Measurements from ENCODE around the gene ATRIP.

The ATRIP gene

DNA sequence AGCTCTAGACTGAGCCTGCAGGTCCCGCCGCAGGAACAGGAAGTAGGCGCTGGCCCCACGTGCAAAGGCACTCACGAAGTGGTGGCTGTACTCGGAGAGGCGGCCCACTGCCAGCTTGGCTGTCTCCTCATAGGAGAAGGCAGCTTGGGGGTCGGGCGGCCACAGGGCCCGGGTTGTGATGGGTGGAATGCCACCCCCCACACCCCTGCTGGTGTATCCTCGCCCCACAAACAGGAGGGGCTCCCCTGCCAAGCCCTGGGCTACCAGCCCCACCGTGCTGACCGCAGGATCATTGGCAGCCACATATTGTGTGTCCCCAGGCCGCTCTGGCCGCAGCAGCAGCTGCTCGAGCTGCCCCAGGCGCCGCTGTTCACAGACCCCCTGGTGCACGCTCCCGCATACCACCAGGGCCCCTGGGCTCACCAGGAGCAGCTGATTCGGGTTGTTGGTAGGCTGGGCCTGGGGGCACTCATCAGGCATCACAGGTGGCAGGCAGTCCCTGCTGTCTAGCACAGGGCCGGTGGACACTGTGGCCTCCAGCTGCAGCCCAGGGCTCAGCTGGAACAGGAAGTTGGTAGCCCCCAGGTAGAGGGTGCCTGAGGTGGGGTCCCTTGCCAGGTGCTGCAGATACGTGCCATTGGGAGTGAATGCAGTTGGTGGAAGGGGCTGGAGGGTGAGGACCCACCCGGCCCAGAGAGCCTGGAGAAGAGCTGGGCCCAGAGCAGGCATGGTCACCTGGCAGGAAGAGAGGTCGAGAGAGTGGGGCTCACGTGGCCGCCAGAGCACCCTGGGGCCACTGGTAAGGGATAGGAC, 22.4 kb upstream of the ATRIP start:
- Histone ChIP-seq H3K9me3 (ENCODE audit: control insufficient read depth, low read length) (no peaks in the 10 kb centered on the region), H3K36me3 (ENCODE audit: control insufficient read depth, insufficient read depth, low read length) (peaks cover 19% of the 10 kb centered on the region), H3K4me3 (ENCODE audit: insufficient read depth, low read depth, low read length) (no peak overlapping the region), H3K27me3 (ENCODE audit: control insufficient read depth, insufficient read depth, low read length, poor library complexity, severe bottlenecking) (no peaks in the 10 kb centered on the region), H3K4me1 (ENCODE audit: control insufficient read depth, insufficient read depth, low read length) (peaks cover 38% of the 10 kb centered on the region), H3K27ac (ENCODE audit: insufficient read depth, low read depth, low read length, poor library complexity, severe bottlenecking) (no peak overlapping the region)
- WGBS, 2 experiments: 93% methylated on average over 27 of the region's 27 CpGs

GRCh38 chr3:48425281-48425812, 21.2 kb upstream of the ATRIP start:
- Histone ChIP-seq H3K27ac (ENCODE audit: insufficient read depth, low read depth, low read length, poor library complexity, severe bottlenecking) (no peak overlapping the region), H3K4me1 (ENCODE audit: control insufficient read depth, insufficient read depth, low read length) (peaks cover 43% of the 10 kb centered on the region), H3K4me3 (ENCODE audit: insufficient read depth, low read depth, low read length) (no peak overlapping the region), H3K9me3 (ENCODE audit: control insufficient read depth, low read length) (no peaks in the 10 kb centered on the region), H3K36me3 (ENCODE audit: control insufficient read depth, insufficient read depth, low read length) (peaks cover 19% of the 10 kb centered on the region), H3K27me3 (ENCODE audit: control insufficient read depth, insufficient read depth, low read length, poor library complexity, severe bottlenecking) (no peaks in the 10 kb centered on the region)
- 84% methylated on average over 13 of the region's 13 CpGs for WGBS, 2 experiments

- Histone ChIP-seq H3K27me3 (ENCODE audit: control insufficient read depth, insufficient read depth, low read length, poor library complexity, severe bottlenecking) (no peaks in the 10 kb centered on the region), H3K9me3 (ENCODE audit: control insufficient read depth, low read length) (no peaks in the 10 kb centered on the region), H3K36me3 (ENCODE audit: control insufficient read depth, insufficient read depth, low read length) (peaks cover 16% of the 10 kb centered on the region), H3K27ac (ENCODE audit: insufficient read depth, low read depth, low read length, poor library complexity, severe bottlenecking) (no peak overlapping the region), H3K4me3 (ENCODE audit: insufficient read depth, low read depth, low read length) (no peak overlapping the region), H3K4me1 (ENCODE audit: control insufficient read depth, insufficient read depth, low read length) (peaks cover 45% of the 10 kb centered on the region)
- WGBS, 2 experiments: 88 to 90% methylated on average over 11 of the region's 11 CpGs
Measured at GRCh38 chr3:48426401-48426909, 20.1 kb upstream of the ATRIP start.

DNA sequence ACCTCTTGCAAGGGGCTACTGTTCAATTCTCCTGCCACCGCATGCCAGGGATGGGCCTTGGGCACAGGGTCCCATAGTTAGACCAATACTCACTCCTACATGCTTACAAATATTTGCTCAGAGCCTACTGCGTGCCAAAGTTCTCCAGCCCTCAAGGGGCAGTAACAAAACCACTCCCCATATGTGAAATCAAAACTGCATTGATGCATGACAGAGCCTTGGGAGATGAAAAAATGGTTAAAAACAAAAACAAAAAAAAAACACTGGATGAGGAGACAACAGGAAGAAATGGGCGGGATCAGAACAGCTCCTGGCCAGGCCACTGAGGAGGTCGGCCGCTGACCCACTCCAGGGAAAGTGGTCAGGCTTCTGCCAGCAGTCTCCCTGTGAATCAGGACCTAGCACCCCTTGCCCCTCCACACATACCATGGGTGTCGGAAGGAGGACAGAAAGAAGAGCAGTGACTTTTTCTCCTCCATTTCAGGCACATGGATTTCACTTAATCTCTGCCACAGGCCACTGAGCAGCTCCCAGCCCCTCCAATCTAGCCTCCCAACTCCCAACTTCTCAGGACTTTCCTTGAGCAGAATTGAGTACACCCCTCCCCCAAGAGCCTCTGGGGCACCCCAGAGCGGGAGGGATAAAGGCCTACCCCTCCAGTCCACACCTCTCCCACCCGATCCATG, 19.4 kb upstream of the ATRIP start:
- no peak overlapping the region for H3K27ac ChIP-seq (ENCODE audit: insufficient read depth, low read depth, low read length, poor library complexity, severe bottlenecking)
- WGBS, 2 experiments: 85 to 91% methylated on average over 8 of the region's 8 CpGs
- H3K9me3 ChIP-seq (ENCODE audit: control insufficient read depth, low read length): no peaks in the 10 kb centered on the region
- H3K4me3 ChIP-seq (ENCODE audit: insufficient read depth, low read depth, low read length): peak overlapping the region; percentile 90
- H3K36me3 ChIP-seq (ENCODE audit: control insufficient read depth, insufficient read depth, low read length): peaks cover 21% of the 10 kb centered on the region
- H3K27me3 ChIP-seq (ENCODE audit: control insufficient read depth, insufficient read depth, low read length, poor library complexity, severe bottlenecking): no peaks in the 10 kb centered on the region
- peaks cover 45% of the 10 kb centered on the region for H3K4me1 ChIP-seq (ENCODE audit: control insufficient read depth, insufficient read depth, low read length)

GRCh38 chr3:48427630-48427962, 18.9 kb upstream of the ATRIP start:
- peak overlapping the region; percentile 90 for H3K4me3 ChIP-seq (ENCODE audit: insufficient read depth, low read depth, low read length)
- no peaks in the 10 kb centered on the region for H3K27me3 ChIP-seq (ENCODE audit: control insufficient read depth, insufficient read depth, low read length, poor library complexity, severe bottlenecking)
- WGBS, 2 experiments: 78 to 84% methylated on average over 9 of the region's 9 CpGs
- H3K9me3 ChIP-seq (ENCODE audit: control insufficient read depth, low read length): no peaks in the 10 kb centered on the region
- peaks cover 26% of the 10 kb centered on the region for H3K36me3 ChIP-seq (ENCODE audit: control insufficient read depth, insufficient read depth, low read length)
- peaks cover 45% of the 10 kb centered on the region for H3K4me1 ChIP-seq (ENCODE audit: control insufficient read depth, insufficient read depth, low read length)
- no peak overlapping the region for H3K27ac ChIP-seq (ENCODE audit: insufficient read depth, low read depth, low read length, poor library complexity, severe bottlenecking)

DNA sequence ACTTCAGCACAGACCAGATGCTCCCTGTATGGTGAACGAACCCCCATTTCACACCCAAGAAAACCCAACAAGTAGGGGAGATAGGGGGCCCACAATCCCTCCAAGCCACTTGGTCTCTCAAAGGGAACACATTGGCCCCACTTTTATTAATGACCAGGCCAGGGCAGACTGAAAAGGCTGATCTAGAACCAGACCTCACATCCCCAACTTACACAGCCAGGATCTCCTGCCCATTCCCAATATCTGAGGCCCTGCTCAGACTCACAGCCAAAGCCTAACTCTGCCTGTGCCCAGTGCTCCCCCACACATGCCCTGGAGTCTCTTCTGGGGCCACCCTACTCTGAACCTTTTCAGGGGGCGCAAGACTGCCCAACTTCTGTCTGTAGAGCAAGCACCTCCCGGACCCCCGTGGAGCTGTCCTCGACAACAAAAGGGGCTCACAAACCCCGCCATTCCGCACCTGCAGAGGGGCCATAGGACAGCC, 18.4 kb upstream of the ATRIP start:
- 21 to 29% methylated on average over 7 of the region's 7 CpGs for WGBS, 2 experiments
- Histone ChIP-seq H3K27ac (ENCODE audit: insufficient read depth, low read depth, low read length, poor library complexity, severe bottlenecking) (peak overlapping the region; percentile 1), H3K4me1 (ENCODE audit: control insufficient read depth, insufficient read depth, low read length) (peaks cover 45% of the 10 kb centered on the region), H3K9me3 (ENCODE audit: control insufficient read depth, low read length) (no peaks in the 10 kb centered on the region), H3K4me3 (ENCODE audit: insufficient read depth, low read depth, low read length) (peak overlapping the region; percentile 90), H3K27me3 (ENCODE audit: control insufficient read depth, insufficient read depth, low read length, poor library complexity, severe bottlenecking) (no peaks in the 10 kb centered on the region), H3K36me3 (ENCODE audit: control insufficient read depth, insufficient read depth, low read length) (peaks cover 24% of the 10 kb centered on the region)

DNA sequence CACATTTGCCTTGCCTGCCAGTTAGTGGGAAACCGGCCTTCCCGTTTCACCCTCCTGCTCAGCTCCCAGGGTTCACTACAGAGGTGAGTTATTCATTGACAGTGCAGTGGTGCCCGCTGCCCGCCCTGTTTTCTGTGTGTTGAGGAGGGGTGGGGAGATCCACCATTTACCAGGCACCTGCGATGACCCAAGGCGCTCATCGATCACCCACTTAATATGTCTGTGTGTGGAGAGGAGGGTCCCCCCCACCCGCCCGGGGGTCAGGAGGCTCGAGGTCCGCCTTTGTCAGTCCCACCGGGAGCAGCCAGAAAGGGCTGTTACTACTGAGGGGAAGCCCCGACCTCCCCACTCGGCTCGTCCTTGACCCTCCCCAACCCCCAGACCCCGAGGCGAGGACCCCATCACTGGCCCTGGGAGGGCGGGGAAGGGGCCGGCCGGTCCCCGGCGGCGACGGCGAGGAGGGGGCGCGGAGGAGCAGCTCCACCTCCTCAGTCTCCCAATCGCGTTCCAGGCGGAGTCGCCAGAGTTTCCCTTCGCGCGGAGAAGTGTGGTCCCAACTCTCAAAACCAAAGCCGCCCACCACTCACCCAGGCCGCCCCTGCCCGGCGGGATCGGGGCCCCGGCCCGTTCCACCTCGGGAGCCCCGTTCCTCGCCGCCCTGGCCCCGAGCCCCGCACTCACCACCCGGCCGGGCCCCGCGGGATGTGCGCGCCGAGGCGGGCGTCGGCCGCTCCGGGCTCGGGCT, 17.8 kb upstream of the ATRIP start:
- Histone ChIP-seq H3K27ac (ENCODE audit: insufficient read depth, low read depth, low read length, poor library complexity, severe bottlenecking) (peak overlapping the region; percentile 98), H3K4me3 (ENCODE audit: insufficient read depth, low read depth, low read length) (peak overlapping the region; percentile 90), H3K36me3 (ENCODE audit: control insufficient read depth, insufficient read depth, low read length) (peaks cover 26% of the 10 kb centered on the region), H3K27me3 (ENCODE audit: control insufficient read depth, insufficient read depth, low read length, poor library complexity, severe bottlenecking) (no peaks in the 10 kb centered on the region), H3K4me1 (ENCODE audit: control insufficient read depth, insufficient read depth, low read length) (peaks cover 45% of the 10 kb centered on the region), H3K9me3 (ENCODE audit: control insufficient read depth, low read length) (no peaks in the 10 kb centered on the region)
- 0% methylated on average over 56 to 60 of the region's 60 CpGs for WGBS, 2 experiments

- 0% methylated on average over 86 of the region's 86 CpGs for WGBS, 2 experiments
- Histone ChIP-seq H3K4me3 (ENCODE audit: insufficient read depth, low read depth, low read length) (peak overlapping the region; percentile 90), H3K27ac (ENCODE audit: insufficient read depth, low read depth, low read length, poor library complexity, severe bottlenecking) (peak overlapping the region; percentile 98), H3K9me3 (ENCODE audit: control insufficient read depth, low read length) (no peaks in the 10 kb centered on the region), H3K4me1 (ENCODE audit: control insufficient read depth, insufficient read depth, low read length) (peaks cover 45% of the 10 kb centered on the region), H3K36me3 (ENCODE audit: control insufficient read depth, insufficient read depth, low read length) (peaks cover 23% of the 10 kb centered on the region), H3K27me3 (ENCODE audit: control insufficient read depth, insufficient read depth, low read length, poor library complexity, severe bottlenecking) (no peaks in the 10 kb centered on the region)
Measured at GRCh38 chr3:48429317-48429959, 17.1 kb upstream of the ATRIP start.

DNA sequence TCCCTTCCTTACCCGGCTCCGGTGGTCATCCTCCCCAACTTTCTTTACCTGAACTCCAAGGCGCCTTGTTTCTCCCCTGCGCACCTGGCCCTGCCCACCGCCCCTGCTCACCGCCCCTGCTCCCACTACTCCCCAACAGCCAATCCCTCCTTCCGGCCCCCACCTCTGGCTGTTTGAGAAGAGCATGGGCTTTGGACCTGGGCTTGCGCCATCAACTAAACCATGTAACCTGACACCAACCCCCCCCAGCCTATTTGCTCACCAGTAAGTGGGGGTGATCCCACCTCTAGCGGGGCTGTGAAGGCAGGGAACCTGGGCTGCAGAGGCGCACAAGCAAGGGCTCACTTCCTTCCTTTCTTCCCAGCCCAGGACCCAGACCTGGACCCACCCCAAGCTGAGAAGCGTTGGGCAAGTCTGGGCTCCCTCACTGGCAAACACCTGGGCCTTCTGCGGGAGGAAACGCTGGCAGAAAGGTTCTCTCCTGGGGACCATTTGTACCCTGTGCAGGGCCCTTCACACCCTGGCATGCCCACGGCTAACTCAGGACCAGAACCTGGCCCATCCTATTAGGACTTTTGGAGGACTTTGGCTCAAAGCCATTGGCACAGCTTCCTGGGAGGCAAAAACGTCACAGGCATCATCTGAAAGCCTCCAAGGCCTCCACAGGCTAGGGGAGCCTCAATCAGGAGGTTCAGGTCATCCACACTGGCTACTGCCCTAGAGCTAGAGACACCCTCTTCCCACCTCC, 16.4 kb upstream of the ATRIP start, which contains the start of gene PLXNB1:
Gene PLXNB1 (minus strand): TSS at position 127 of the 748 bp plus-strand sequence. CDS start 5,475 bp downstream, outside the sequence.
- Histone ChIP-seq H3K9me3 (ENCODE audit: control insufficient read depth, low read length) (no peaks in the 10 kb centered on the region), H3K36me3 (ENCODE audit: control insufficient read depth, insufficient read depth, low read length) (peaks cover 23% of the 10 kb centered on the region), H3K27ac (ENCODE audit: insufficient read depth, low read depth, low read length, poor library complexity, severe bottlenecking) (peak within 1 kb of the TSS; percentile 98), H3K27me3 (ENCODE audit: control insufficient read depth, insufficient read depth, low read length, poor library complexity, severe bottlenecking) (no peaks in the 10 kb centered on the region), H3K4me3 (ENCODE audit: insufficient read depth, low read depth, low read length) (peak within 1 kb of the TSS; percentile 90), H3K4me1 (ENCODE audit: control insufficient read depth, insufficient read depth, low read length) (peaks cover 39% of the 10 kb centered on the region)
- WGBS, 2 experiments: 10 to 12% methylated on average over 15 of the region's 15 CpGs
